ENCODE measurements around the gene LRRC72.

- TF ChIP-seq CTCF (IDR thresholded peaks at IDR 0.05; ENCODE audit: insufficient read depth, low read depth, low read length) (no peak), EZH2 (IDR thresholded peaks at IDR 0.05; ENCODE audit: insufficient read depth, low read length) (no peak)
Measured at GRCh38 chr7:16504019-16504418, 22.6 kb upstream of the LRRC72 start.

All from astrocyte (in vitro differentiated cells and primary cell).